Stimulated activated CD8-positive, alpha-beta memory T cell treated with anti-CD3 and anti-CD28 coated beads, Interleukin-15, amount 100 ng/mL, for 4 hours (primary cell): Measurements from ENCODE around the gene HAPLN3.

Experiments
- DNase-seq, 2 donors: peaks; one replicate each; pipeline ENCODE4 v3.0.0-alpha.2; 2020; ENCODE audit warnings: low read depth in 2 of 2

Gene HAPLN3

DNA sequence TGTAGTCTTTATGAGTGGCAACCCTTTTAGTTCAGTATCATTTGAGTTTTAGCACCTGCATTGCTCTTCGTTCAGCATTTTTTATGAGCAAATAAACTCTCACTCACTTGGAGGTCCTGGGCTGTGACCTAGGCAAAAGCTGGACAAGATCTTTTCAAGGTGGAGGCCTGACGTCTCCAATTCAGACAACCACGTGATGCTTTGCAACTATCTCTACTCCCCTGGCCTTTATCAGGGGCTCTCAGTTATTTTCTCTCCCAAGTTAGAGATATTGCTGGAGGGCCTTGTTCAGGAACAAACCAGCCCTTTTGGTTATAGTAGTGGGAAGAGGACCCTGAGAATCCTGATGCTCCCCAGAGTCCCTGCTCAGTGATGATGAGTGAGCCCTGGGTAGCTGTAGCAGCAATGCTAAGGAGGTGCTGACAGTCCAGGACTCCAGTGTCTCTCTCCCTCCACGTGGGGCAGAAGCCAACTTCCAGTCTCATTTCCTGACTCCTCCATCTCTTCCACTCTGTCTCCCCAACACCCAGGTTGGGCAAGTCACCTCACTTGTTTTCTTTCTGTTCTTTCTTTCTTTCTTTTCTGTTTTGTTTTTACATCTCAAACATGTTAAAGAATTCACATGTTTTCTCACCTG lies 30.4 kb downstream of the HAPLN3 start:
- no peak for DNase-seq

- no peak for DNase-seq
Measured at GRCh38 chr15:88863412-88863811, 31.9 kb downstream of the HAPLN3 start.

DNA sequence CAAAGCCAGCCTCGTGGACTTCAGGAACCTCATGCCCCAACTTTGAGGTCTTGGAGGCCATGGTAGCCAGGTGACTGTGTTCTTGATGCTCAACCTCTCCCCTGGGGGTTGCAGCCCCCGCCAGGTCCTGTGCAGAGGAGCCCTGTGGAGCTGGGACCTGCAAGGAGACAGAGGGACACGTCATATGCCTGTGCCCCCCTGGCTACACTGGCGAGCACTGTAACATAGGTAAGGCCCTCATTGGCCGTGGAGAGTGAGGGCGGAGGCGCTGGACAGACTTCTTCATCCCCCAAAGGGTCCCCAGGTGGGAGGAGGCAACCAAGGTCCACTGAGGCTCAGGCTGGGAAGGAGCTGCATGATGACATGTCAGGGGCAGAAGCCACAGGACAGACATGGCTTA lies 35.1 kb downstream of the HAPLN3 start:
- DNase-seq = no peak

DNA sequence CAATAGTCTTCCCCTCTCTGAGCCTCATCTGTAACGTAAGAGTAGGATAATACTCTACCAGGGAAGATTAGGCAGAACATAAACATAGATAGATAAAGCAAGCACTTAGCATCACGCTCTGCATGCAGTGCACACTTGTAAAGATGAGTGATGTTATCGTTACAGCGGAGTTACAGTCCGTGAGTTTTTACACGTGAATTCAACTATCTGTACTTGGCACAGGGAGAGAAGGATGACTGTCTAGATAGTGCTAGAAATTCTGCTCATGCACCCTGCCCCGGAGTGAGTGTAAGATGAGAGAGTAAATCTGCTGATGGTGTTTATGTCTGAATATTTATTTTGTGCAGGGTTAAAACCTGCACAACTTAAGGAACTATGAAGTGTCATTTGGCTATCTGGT lies 35.8 kb downstream of the HAPLN3 start:
- no peak for DNase-seq

GRCh38 chr15:88858934-88859333 lies 36.4 kb downstream of the HAPLN3 start:
- DNase-seq = no peak

DNA sequence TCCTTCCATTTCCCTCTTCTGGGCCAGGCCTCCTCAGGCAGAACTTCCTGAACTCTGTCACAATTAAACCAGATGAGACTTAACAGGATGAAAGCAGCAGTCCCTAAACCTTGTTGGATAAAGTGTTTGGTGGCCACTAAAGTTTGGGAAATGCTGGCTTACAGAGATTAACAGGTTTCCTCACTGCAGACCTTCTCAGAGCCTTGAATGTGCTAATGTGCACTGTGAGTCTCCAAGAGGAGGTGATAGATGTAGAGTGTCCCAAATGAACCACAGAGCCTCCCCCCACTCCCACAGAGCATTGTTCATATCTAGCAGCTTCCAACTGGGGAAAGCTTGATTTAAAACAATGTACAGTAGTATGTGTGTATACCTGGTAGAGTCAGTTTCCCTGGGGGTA lies 42.9 kb downstream of the HAPLN3 start:
- no peak for DNase-seq

DNA sequence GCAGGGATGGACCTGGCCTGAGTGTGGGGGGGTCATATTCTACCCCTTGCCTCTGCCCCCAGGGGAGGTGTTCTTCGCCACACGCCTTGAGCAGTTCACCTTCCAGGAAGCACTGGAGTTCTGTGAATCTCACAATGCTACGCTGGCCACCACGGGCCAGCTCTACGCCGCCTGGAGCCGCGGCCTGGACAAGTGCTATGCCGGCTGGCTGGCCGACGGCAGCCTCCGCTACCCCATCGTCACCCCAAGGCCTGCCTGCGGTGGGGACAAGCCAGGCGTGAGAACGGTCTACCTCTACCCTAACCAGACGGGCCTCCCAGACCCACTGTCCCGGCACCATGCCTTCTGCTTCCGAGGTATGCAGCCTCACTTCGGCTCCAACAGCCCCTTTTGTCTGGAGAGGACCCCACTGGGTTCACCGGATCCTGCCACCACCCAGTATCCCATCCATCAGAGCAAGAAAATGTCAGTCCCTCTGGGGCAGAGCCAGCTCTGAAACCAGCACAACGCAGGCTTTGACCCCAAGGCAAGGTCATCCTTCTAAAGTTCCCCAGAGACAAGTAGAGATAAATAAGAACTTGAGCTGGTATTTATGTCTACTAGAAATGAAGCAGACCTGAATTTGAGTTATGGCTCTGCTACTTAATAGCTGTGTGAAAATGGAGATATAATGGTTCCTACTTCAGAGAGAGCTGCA lies 45.8 kb downstream of the HAPLN3 start:
- no peak for DNase-seq

- DNase-seq = no peak
Measured at GRCh38 chr15:88848203-88848602, 47.1 kb downstream of the HAPLN3 start.

- no peak for DNase-seq
Measured at GRCh38 chr15:88847144-88847543, 48.2 kb downstream of the HAPLN3 start.

- DNase-seq = no peak
Measured at GRCh38 chr15:88845616-88846015, 49.7 kb downstream of the HAPLN3 start.

DNA sequence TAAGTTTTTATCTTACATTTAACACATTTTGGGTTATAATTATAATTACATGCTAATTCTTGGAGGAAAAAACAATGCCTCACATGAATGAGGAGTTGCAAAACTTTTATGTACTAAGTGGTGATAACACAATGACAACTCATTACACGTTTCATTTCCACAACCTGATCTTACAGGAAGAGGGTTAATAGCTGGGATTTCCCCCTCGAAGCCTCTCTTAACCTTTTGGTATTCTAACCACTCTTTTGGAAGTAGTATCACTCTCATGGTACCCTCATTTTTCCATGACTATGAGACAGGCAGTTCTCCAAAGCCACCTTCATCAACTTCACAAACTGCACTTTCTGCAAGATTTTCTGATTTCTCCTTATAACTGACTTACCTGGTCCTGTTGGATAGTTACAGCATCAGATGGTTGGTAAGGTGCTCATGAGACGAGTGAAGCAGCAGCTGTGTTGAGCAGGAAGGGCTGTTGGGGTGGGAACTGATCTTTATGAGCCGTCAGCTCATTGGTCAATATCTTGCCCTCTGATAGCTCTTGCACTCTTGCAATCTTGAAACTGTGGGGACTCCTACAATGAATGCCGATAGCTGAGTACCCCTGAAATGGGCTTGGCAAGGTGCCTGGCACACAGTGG lies 50.5 kb downstream of the HAPLN3 start:
- DNase-seq = no peak

DNA sequence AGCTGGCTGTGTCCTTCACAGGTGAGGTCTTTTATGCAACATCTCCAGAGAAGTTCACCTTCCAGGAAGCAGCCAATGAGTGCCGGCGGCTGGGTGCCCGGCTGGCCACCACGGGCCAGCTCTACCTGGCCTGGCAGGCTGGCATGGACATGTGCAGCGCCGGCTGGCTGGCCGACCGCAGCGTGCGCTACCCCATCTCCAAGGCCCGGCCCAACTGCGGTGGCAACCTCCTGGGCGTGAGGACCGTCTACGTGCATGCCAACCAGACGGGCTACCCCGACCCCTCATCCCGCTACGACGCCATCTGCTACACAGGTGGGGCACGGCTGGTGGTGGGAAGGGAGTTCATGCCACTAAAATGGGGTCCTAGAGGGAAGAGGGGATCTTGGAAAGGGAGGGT lies 52.0 kb downstream of the HAPLN3 start:
- no peak for DNase-seq

- DNase-seq = no peak
Measured at GRCh38 chr15:88842156-88842555, 53.2 kb downstream of the HAPLN3 start.

- DNase-seq = no peak
Measured at GRCh38 chr15:88841236-88841635, 54.1 kb downstream of the HAPLN3 start.

DNA sequence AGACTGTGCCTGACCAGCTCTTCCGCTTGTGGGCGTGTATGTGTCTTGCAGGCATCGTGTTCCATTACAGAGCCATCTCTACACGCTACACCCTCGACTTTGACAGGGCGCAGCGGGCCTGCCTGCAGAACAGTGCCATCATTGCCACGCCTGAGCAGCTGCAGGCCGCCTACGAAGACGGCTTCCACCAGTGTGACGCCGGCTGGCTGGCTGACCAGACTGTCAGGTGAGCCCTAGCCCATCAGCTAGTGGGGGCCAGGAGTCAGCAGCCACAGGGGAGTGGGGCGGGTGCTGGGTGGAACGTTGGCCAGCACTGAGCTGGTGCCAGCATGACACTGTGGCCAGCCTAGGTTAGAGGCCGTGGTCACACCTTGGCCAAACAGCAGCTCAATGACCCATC lies 55.4 kb downstream of the HAPLN3 start:
- DNase-seq = no peak

DNA sequence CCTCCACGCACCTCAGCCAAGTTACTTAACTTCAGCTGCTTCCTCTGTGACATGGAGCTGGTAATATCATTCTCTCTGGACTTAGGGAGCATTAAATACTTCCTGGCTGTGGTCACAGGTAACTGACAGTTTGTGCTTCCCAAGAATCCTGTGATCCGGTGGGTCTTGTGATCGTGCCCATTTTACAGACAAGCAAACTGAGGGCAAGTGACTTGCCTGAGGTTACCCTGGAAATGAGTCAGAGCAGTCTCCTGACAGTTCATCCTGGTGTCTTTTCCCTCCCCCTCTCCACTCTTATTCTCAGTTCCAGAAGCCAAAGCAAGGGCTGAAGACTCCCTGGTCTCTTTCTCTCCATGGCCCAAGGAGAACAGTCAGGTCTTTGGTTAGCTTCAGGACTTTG lies 56.2 kb downstream of the HAPLN3 start:
- no peak for DNase-seq

DNA sequence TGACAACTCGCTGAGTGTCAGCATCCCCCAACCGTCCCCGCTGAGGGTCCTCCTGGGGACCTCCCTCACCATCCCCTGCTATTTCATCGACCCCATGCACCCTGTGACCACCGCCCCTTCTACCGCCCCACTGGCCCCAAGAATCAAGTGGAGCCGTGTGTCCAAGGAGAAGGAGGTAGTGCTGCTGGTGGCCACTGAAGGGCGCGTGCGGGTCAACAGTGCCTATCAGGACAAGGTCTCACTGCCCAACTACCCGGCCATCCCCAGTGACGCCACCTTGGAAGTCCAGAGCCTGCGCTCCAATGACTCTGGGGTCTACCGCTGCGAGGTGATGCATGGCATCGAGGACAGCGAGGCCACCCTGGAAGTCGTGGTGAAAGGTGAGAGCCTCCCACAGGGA lies 56.7 kb downstream of the HAPLN3 start:
- DNase-seq = no peak

- no peak for DNase-seq
Measured at GRCh38 chr15:88835646-88836045, 59.7 kb downstream of the HAPLN3 start.

DNA sequence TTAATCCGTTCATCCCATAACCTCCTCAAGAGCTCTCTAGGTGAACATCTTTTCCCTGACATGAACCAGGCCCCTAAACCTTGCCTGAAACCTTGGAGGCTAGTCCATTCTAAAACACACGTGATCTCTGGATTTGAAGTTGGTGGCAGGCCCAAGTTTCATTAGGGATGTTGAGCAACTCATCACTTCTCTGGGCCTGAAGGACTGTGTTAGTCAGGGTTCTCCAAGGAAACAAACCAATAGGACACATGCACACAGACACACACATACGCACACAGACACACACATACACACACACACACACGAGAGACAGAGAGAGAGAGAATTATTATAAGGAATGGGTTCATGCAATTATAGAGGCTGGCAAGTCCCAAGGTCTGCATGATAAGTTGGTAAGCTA lies 60.2 kb downstream of the HAPLN3 start:
- no peak for DNase-seq

GRCh38 chr15:88834211-88834812 lies 61.0 kb downstream of the HAPLN3 start:
- no peak for DNase-seq

- DNase-seq = no peak
Measured at GRCh38 chr15:88833731-88834100, 61.6 kb downstream of the HAPLN3 start.

- DNase-seq = no peak
Measured at GRCh38 chr15:88832820-88833730, 62.3 kb downstream of the HAPLN3 start.
